CD4-positive, alpha-beta T cell (primary cell): ENCODE measurements around the gene STRA6. TPM values are rescaled to one million over a fixed set of nuclear protein-coding genes. Genes with fewer than 3 reads are reported as not detected.

Experiments used
- ATAC-seq: fragments of 200-7000 bp; cut with Tn5 transposase; one replicate; pipeline ENCODE4 v1.10.0; 2022; ENCODE audit warnings: mild to moderate bottlenecking; ENCODE audit not compliant: poor library complexity
- CTCF ChIA-PET: fragments of 350-600 bp; sonication (Branson Sonifier 250); formaldehyde crosslinking; loops from one replicate; lab custom pipeline; 2021; ENCODE audit warnings: antibody characterized with exemption, inconsistent platforms; lab: Charles Lee
- POLR2A ChIA-PET: fragments of 350-600 bp; sonication (Branson Sonifier 250); formaldehyde crosslinking; loops from one replicate; lab custom pipeline; 2021; ENCODE audit warnings: antibody characterized with exemption, inconsistent platforms; lab: Charles Lee
- DNase-seq, 14 experiments: peaks; one replicate each; pipeline ENCODE4 v3.0.0-alpha.2; 2013 to 2020; ENCODE audit warnings: mixed read lengths in 2 of 14
- H3K27ac ChIP-seq, 2 donors: one replicate each; pipeline versions ENCODE4 v1.5.1 to v1.7.0; 2013; ENCODE audit warnings: low read length in 2 of 2, low read depth in 1 of 2, mild to moderate bottlenecking in 1 of 2
- H3K27me3 ChIP-seq, 2 experiments: 1 replicate in 1 of 2; 2 replicates in 1 of 2; pipeline versions ENCODE4 v1.6.1 to v1.7.0; 2013; ENCODE audit warnings: low read length in 2 of 2, control low read depth in 1 of 2, mild to moderate bottlenecking in 1 of 2, moderate library complexity in 1 of 2; ENCODE audit not compliant: insufficient read depth in 2 of 2, control insufficient read depth in 1 of 2
- H3K36me3 ChIP-seq: one replicate; pipeline ENCODE4 v1.6.1; 2013; ENCODE audit warnings: low read length, control low read depth; ENCODE audit not compliant: insufficient read depth
- H3K4me1 ChIP-seq: one replicate; pipeline ENCODE4 v1.6.1; 2013; ENCODE audit warnings: low read length, control low read depth; ENCODE audit not compliant: insufficient read depth
- H3K4me3 ChIP-seq: one replicate; pipeline ENCODE4 v1.5.1; 2013; ENCODE audit warnings: mild to moderate bottlenecking, low read length, moderate library complexity
- H3K9me3 ChIP-seq, 2 experiments: 1 replicate in 1 of 2; 2 replicates in 1 of 2; pipeline versions ENCODE4 v1.6.1 to v1.7.0; 2013; ENCODE audit warnings: low read length in 2 of 2, mild to moderate bottlenecking in 2 of 2, control low read depth in 1 of 2, moderate library complexity in 1 of 2; ENCODE audit not compliant: control insufficient read depth in 1 of 2, insufficient read depth in 1 of 2
- H3K27ac Mint-ChIP-seq: one replicate; pipeline ENCODE4 v1.8.0; 2020; ENCODE audit warnings: mixed read lengths
- H3K27me3 Mint-ChIP-seq: one replicate; pipeline ENCODE4 v1.8.0; 2021; ENCODE audit warnings: mixed read lengths
- H3K36me3 Mint-ChIP-seq: one replicate; pipeline ENCODE4 v1.8.0; 2021; ENCODE audit warnings: low read depth, mixed read lengths
- H3K4me1 Mint-ChIP-seq: one replicate; pipeline ENCODE4 v1.8.0; 2021; ENCODE audit warnings: low read depth, mixed read lengths
- H3K4me3 Mint-ChIP-seq: one replicate; pipeline ENCODE4 v1.8.0; 2020; ENCODE audit warnings: mild to moderate bottlenecking, mixed read lengths
- H3K9me3 Mint-ChIP-seq: one replicate; pipeline ENCODE4 v1.8.0; 2020; ENCODE audit warnings: mixed read lengths
- intact Hi-C, 2 experiments: fragments of 100-400 bp; cut with DNase I in 1 of 2; cut with micrococcal nuclease in 1 of 2; formaldehyde crosslinking; loops; one replicate each; pipeline versions ENCODE4 v1.15.1 to v1.9.0; 2023 to 2025; cut with DNase I, micrococcal nuclease
- total RNA-seq, 174 experiments: library from RNA in 2 of 174; stranded (reverse) in 2 of 174; gene quantifications; one replicate each; pipeline ENCODE4 v1.2.3 and lab custom pipeline; 2021 to 2026
- TF ChIP-seq, protein P1 (sequence below): fragments of 200-600 bp; IDR thresholded peaks from one replicate; pipeline ENCODE4 v1.8.0; 2022; ENCODE audit warnings: antibody characterized with exemption, mild to moderate bottlenecking

The STRA6 gene
- total RNA-seq, 2 experiments from 2014 or later: not detected

- intact Hi-C loops: no loop called here
- ChIA-PET POLR2A (no interaction called here), CTCF (no interaction called here)
- H3K4me3 Mint-ChIP-seq: no peak overlapping the region
- H3K27ac Mint-ChIP-seq: no peak overlapping the region
- peaks cover 25% of the 10 kb centered on the region for H3K27me3 Mint-ChIP-seq
- H3K9me3 Mint-ChIP-seq: no peaks in the 10 kb centered on the region
- Histone ChIP-seq H3K4me3 (no peak overlapping the region), H3K27ac (no peak overlapping the region), H3K27me3 (peaks cover 0 to 3% of the 10 kb centered on the region in 2 experiments), H3K9me3 (no peaks in the 10 kb centered on the region), H3K36me3 (no peaks in the 10 kb centered on the region), H3K4me1 (no peaks in the 10 kb centered on the region)
- H3K4me1 Mint-ChIP-seq: peaks cover 19% of the 10 kb centered on the region
- ATAC-seq: no peak
- DNase-seq: no peak
- TF ChIP-seq, protein P1, sequence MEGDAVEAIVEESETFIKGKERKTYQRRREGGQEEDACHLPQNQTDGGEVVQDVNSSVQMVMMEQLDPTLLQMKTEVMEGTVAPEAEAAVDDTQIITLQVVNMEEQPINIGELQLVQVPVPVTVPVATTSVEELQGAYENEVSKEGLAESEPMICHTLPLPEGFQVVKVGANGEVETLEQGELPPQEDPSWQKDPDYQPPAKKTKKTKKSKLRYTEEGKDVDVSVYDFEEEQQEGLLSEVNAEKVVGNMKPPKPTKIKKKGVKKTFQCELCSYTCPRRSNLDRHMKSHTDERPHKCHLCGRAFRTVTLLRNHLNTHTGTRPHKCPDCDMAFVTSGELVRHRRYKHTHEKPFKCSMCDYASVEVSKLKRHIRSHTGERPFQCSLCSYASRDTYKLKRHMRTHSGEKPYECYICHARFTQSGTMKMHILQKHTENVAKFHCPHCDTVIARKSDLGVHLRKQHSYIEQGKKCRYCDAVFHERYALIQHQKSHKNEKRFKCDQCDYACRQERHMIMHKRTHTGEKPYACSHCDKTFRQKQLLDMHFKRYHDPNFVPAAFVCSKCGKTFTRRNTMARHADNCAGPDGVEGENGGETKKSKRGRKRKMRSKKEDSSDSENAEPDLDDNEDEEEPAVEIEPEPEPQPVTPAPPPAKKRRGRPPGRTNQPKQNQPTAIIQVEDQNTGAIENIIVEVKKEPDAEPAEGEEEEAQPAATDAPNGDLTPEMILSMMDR: no peak
- no peaks in the 10 kb centered on the region for H3K36me3 Mint-ChIP-seq
Measured at GRCh38 chr15:74222240-74223119, 19.9 kb upstream of the STRA6 start.

GRCh38 chr15:74221399-74222239, 19.0 kb upstream of the STRA6 start:
- no peaks in the 10 kb centered on the region for H3K4me1 ChIP-seq

More at GRCh38 chr15:74221399-74222239, 19.0 kb upstream of the STRA6 start:
- no peak overlapping the region for H3K4me3 ChIP-seq
- H3K36me3 Mint-ChIP-seq: no peaks in the 10 kb centered on the region
- no peak overlapping the region for H3K27ac Mint-ChIP-seq
- intact Hi-C loops: no loop called here
- ATAC-seq: no peak
- no peak overlapping the region for H3K4me3 Mint-ChIP-seq
- peaks cover 25% of the 10 kb centered on the region for H3K27me3 Mint-ChIP-seq
- TF ChIP-seq, protein P1: no peak
- no peak for DNase-seq
- peaks cover 0 to 3% of the 10 kb centered on the region in 2 experiments for H3K27me3 ChIP-seq
- ChIA-PET CTCF (no interaction called here), POLR2A (no interaction called here)
- H3K27ac ChIP-seq: no peak overlapping the region
- no peaks in the 10 kb centered on the region for H3K9me3 Mint-ChIP-seq
- no peaks in the 10 kb centered on the region for H3K9me3 ChIP-seq
- H3K4me1 Mint-ChIP-seq: peaks cover 19% of the 10 kb centered on the region
- no peaks in the 10 kb centered on the region for H3K36me3 ChIP-seq
